Central memory CD8-positive, alpha-beta T cell (primary cell): ENCODE results near the gene LKAAEAR1.
A peak's percentile ranks its signal among the peaks of the same experiment; 100 is the strongest.

Experiments
- ATAC-seq: fragments of 150-1000 bp; cut with Tn5 transposase; replicated peaks from 2 replicates; pipeline ENCODE4 v1.10.0; 2022; ENCODE audit warnings: mild to moderate bottlenecking, moderate FRiP score, moderate number of reproducible peaks; ENCODE audit not compliant: poor library complexity, severe bottlenecking; ENCODE audit errors: extremely low read depth
- DNase-seq, 2 donors: peaks; one replicate each; pipeline ENCODE4 v3.0.0; 2021; ENCODE audit warnings: low spot score in 2 of 2
- H3K27ac Mint-ChIP-seq: one replicate; pipeline ENCODE4 v1.8.0; 2022; ENCODE audit warnings: low read depth, mild to moderate bottlenecking, moderate library complexity, mixed read lengths
- H3K27me3 Mint-ChIP-seq: one replicate; pipeline ENCODE4 v1.8.0; 2022; ENCODE audit warnings: mixed read lengths
- H3K36me3 Mint-ChIP-seq: one replicate; pipeline ENCODE4 v1.8.0; 2022; ENCODE audit warnings: mild to moderate bottlenecking, moderate library complexity, mixed read lengths; ENCODE audit not compliant: insufficient read depth
- H3K4me1 Mint-ChIP-seq: one replicate; pipeline ENCODE4 v1.8.0; 2022; ENCODE audit warnings: mixed read lengths
- H3K4me3 Mint-ChIP-seq: one replicate; pipeline ENCODE4 v1.8.0; 2022; ENCODE audit warnings: mild to moderate bottlenecking, moderate library complexity, mixed read lengths
- H3K9me3 Mint-ChIP-seq: one replicate; pipeline ENCODE4 v1.8.0; 2022; ENCODE audit warnings: mixed read lengths

The LKAAEAR1 gene

DNA sequence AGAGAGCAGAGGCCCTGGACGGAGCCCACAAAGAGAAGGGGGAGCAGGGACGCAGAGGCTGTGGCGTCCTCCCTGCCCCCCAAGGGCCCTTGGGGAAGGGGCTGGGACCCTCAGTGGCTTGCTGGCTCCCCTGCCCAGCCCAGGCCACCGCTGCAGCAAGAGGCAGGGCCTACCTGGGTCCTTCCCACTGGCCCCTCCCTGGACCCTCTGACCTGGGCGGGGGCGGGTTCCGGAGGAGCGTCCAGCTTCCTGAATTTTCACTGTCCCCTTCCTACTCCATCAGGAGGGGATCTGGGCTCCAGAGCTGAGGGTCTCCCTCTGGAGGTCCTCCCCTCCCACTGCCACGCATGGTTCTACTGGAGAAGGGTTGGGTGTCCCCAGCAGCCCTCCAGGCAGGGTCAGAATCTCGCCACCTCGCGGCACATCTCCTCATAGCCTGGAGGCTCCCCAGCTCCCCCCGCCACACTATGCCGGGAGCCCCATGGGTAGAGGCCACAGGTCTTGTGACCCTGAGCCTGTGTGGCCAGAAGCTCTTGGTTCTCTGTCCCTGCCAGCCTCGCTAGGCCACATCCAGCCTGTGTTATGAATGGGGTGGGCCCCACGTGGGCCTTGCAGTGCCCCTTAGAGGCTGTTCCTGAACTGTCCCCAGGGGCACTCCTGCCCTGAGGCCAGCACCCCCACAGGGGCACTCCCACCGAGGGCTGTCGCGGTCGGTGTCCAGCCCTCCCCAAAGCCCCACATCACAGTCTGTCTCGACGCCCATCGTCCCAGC is 33.8 kb downstream of the LKAAEAR1 start:
- Mint-ChIP-seq H3K27ac (no peak overlapping the region), H3K4me1 (peaks cover 12% of the 10 kb centered on the region), H3K27me3 (peaks cover 34% of the 10 kb centered on the region)

DNA sequence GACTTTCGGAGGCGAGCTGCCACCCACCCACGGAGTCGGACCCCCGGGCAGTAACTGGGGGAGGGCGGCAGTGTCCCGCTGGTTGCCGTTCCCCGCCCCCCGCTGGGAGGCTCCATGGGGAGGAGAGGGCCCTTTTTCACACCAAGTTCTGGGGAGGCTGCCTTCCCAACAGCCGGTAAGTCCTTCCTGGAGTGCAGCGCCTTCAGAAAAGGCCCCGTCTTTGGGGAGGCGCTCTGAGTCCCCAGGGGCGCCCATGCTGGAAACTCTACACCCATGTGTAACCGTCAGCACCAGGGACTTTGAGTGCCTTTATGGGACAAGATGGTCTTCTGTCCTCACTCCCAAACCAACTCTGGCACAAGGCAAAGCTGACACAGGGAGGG is 34.3 kb downstream of the LKAAEAR1 start:
- Mint-ChIP-seq H3K27ac (no peak overlapping the region), H3K27me3 (peaks cover 34% of the 10 kb centered on the region), H3K4me3 (peak overlapping the region; percentile 20), H3K4me1 (peaks cover 11% of the 10 kb centered on the region), H3K9me3 (no peaks in the 10 kb centered on the region), H3K36me3 (peaks cover 5% of the 10 kb centered on the region)
- no peak for DNase-seq
- ATAC-seq = no peak

More for the DNA sequence above, 33.8 kb downstream of the LKAAEAR1 start:
- Mint-ChIP-seq H3K9me3 (no peaks in the 10 kb centered on the region), H3K36me3 (peaks cover 5% of the 10 kb centered on the region), H3K4me3 (peak overlapping the region; percentile 32)
- DNase-seq (no peak), ATAC-seq (no peak)

DNA sequence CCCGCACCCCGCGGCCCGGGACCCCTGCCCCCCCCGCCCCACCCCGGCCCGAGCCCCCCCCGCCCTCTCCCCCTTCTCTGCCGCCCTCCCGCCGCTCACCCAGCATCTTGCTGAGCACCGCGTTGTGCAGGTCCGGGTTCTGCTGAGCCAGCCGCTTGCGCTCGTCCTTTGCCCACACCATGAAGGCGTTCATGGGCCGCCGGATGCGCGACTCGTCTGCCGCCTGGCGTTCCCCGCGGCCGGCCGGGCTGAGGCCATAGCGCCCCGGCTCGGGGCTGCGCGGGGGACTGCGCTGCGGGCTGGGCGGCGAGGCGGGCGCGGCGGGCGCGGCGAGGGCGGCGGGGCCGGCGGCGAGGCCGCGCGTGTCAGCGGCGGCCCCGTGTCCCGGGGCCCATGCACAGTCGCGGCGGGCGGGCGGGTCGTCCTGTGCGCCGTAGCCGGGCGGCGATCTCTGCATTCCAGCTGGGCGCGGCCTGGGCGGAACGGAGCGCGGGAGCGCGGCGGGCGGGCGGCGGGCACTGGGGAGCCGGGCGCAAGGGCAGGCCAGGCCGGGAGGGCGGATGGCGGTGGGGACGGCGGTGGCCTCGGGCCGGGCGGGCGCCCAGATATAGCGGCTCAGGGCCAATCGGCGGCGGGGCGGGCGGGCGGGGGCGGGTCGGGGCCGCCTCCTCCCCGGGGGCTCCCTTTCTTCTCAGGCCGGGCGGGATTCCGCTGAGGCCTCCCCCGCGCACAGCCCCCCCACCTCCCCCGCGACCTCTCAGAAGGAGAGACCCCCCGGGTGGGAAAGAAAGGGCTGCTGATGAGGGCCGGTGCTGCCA is 34.9 kb downstream of the LKAAEAR1 start, which contains the start of gene SOX18:
SOX18 (minus strand) TSS at position 580 of the 818 bp plus-strand sequence; CDS start at position 457, 123 bp downstream.
- H3K9me3 Mint-ChIP-seq = no peaks in the 10 kb centered on the region
- H3K36me3 Mint-ChIP-seq = peaks cover 5% of the 10 kb centered on the region
- ATAC-seq (peak; percentile 46), DNase-seq (no peak)
- H3K27ac Mint-ChIP-seq = no peak within 1 kb of the TSS
- peak within 1 kb of the TSS; percentile 57 for H3K4me3 Mint-ChIP-seq
- peaks cover 34% of the 10 kb centered on the region for H3K27me3 Mint-ChIP-seq
- H3K4me1 Mint-ChIP-seq = peaks cover 11% of the 10 kb centered on the region

DNA sequence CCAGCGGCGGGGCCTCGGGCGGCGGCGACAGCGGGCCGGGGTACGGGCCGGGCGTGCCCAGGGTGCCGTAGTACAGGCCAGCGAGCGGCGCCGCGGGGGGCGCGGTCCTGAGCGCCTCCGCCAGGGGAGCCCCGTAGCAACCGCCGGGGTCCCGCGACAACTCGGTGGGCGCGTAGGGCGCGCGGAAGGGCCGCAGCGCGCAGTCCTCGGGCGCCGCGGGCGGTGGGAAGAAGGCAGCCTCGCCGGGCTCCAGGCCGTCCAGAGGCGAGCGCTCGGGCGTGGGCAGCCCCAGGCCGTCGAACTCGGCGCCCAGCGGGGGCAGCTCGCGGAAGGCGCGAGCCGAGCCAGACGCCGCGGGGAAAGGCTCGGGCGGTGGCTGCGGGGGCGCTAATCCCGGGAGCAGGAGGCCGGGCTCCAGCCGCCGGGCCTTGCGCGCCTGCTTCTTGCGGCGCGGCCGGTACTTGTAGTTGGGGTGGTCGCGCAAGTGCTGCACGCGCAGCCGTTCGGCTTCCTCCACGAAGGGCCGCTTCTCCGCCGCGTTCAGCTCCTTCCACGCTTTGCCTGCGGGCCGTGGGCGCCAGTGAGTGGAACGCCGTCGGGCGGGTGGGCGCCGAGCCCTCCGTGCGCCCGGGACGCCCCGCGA is 35.7 kb downstream of the LKAAEAR1 start:
- Mint-ChIP-seq H3K27ac (no peak overlapping the region), H3K9me3 (no peaks in the 10 kb centered on the region), H3K36me3 (peaks cover 6% of the 10 kb centered on the region), H3K4me1 (peaks cover 11% of the 10 kb centered on the region), H3K4me3 (peak overlapping the region; percentile 57), H3K27me3 (peaks cover 29% of the 10 kb centered on the region)
- DNase-seq = no peak
- no peak for ATAC-seq

DNA sequence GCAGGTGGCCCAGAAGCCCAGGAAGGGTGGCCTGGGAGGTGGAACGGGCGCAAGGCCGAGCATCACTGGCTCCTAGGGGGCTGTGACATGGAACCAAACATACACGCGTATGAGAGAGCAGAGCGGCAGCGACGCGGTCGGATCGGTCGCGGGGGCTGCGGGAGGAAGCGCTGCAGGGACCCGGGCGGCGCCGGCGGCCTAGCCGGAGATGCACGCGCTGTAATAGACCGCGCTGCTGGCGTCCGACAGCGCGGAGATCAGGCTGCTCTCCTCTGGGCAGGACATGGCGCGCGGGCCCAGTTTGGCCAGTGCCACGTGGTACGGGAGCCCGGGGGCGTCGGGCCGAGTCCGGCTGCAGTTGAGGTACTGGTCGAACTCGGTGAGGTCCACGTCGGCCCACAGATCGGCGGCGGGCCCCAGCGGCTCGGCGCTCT is 36.2 kb downstream of the LKAAEAR1 start:
- DNase-seq = no peak
- H3K4me3 Mint-ChIP-seq = no peak overlapping the region
- no peak for ATAC-seq

DNA sequence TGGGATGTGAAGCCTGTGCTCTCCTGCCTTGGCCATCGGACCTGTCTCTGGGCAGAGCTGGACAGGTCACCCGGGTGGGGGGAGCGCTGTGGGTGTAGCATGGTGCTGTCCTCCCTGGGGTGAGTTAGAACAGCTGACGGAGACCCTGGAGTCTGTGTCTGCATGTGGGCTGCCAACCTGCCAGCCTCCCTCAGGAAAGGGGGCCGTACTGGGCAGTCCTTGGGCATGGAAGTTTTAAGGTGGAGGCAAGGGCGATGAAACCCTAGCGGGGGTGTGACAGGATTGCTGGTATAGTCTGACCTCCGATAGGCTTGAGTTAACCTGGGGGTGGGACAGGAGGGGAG is 37.2 kb downstream of the LKAAEAR1 start:
- peaks cover 15% of the 10 kb centered on the region for H3K4me1 Mint-ChIP-seq
- ATAC-seq (no peak), DNase-seq (no peak)
- peaks cover 8% of the 10 kb centered on the region for H3K36me3 Mint-ChIP-seq
- no peaks in the 10 kb centered on the region for H3K9me3 Mint-ChIP-seq
- H3K4me3 Mint-ChIP-seq = peak overlapping the region; percentile 16
- H3K27ac Mint-ChIP-seq = peak overlapping the region; percentile 77
- peaks cover 20% of the 10 kb centered on the region for H3K27me3 Mint-ChIP-seq

More for the DNA sequence above, 36.2 kb downstream of the LKAAEAR1 start:
- Mint-ChIP-seq H3K36me3 (peaks cover 6% of the 10 kb centered on the region), H3K4me1 (peaks cover 11% of the 10 kb centered on the region), H3K27ac (no peak overlapping the region), H3K9me3 (no peaks in the 10 kb centered on the region), H3K27me3 (peaks cover 24% of the 10 kb centered on the region)

DNA sequence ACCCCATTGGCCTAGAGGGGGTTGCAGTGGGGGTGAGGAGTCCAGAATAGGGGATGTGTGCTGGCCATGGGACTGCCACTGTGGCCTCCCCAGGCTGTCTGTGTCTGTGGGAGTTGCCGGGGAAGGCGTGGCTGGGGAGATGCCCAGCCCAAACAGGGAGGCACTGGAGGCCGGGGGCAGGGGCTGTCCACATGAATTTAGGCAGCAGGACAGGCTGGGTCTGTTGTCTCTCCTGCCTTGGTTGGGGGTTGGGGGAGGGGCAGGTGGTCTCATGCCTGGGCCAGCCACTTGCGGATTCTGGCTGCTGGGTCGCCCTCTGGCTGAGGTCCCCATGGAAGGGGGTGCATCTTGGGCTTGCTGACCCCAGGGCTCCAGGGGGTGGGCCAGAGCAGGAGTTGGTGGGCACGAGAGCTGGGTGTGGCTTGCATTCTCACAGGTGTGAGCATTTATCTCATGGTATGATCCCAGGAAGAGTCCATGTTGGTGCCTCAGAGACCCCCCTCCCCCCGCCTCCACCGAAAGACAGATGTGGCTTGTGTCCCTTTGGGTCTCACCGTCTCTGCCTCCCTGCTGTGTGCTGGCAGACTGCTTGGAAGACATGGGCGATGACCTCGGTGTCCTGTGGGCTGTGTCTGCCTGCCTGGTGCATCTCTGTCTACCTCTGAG is 38.7 kb downstream of the LKAAEAR1 start:
- Mint-ChIP-seq H3K4me1 (peaks cover 16% of the 10 kb centered on the region), H3K9me3 (no peaks in the 10 kb centered on the region), H3K27ac (no peak overlapping the region), H3K36me3 (peaks cover 11% of the 10 kb centered on the region), H3K27me3 (peaks cover 20% of the 10 kb centered on the region), H3K4me3 (no peak overlapping the region)
- no peak for ATAC-seq
- no peak for DNase-seq

DNA sequence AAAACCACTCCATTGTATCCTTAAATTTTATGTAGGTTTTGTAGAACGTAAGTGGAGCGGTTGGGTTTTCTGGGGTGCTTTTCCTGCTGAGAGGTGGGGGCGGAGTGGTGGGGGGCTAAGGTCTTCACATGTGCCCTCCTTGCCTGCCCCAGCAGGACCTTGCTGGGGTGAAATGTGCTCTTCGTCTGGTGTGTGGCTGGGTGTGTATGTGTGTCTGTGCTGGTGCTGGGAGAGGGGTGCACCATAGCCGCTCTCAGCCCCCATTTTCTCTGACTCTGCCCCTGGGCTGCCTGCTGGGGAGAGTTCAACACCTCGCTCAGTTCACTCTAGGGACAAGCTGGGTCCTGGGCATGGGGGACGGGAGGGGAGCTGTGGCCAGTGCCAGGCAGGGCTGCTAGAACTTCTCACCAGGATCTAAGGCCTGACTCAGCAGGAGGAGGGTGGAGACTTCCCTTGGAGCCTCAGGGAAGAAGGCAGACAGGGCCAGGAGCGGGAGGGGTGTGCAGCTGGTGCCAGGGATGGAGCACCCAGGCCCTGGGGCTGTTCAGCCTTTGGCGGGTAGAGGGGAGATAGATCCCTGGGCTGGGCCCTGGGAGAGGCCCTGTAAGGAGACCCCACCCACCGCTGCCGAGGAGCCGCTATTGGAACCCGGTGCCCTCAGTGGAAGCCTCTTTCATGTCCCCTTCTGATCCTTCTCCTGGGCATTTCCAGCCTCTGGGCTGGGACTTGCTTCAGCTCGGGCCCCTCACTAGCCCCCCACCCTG is 39.5 kb downstream of the LKAAEAR1 start:
- Mint-ChIP-seq H3K27me3 (peaks cover 20% of the 10 kb centered on the region), H3K27ac (no peak overlapping the region), H3K36me3 (peaks cover 12% of the 10 kb centered on the region), H3K4me3 (no peak overlapping the region), H3K4me1 (peaks cover 23% of the 10 kb centered on the region), H3K9me3 (no peaks in the 10 kb centered on the region)
- DNase-seq (no peak), ATAC-seq (no peak)

DNA sequence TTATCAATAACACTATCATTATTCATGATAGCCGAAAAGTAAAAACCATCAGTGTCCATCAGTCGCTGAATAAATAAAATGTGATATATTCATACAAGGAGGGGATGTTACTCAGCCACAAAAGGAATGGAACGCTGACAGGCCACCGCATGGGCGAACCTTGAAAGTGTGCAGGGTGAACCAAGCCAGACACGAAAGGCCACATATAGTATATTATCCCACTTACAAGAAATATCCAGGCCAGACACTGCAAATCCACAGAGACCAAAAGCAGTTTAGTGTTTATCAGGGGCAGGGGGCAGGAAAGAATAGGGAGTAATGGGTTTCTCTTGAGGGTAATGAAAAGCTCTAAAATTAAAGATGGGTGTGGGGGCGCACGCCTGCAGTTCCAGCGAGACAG is 40.4 kb downstream of the LKAAEAR1 start:
- ATAC-seq (no peak), DNase-seq (no peak)
- H3K4me1 Mint-ChIP-seq = peaks cover 27% of the 10 kb centered on the region
- H3K27ac Mint-ChIP-seq = peak overlapping the region; percentile 62
- H3K4me3 Mint-ChIP-seq = peak overlapping the region; percentile 58
- H3K9me3 Mint-ChIP-seq = no peaks in the 10 kb centered on the region
- H3K27me3 Mint-ChIP-seq = peaks cover 20% of the 10 kb centered on the region
- peaks cover 12% of the 10 kb centered on the region for H3K36me3 Mint-ChIP-seq

DNA sequence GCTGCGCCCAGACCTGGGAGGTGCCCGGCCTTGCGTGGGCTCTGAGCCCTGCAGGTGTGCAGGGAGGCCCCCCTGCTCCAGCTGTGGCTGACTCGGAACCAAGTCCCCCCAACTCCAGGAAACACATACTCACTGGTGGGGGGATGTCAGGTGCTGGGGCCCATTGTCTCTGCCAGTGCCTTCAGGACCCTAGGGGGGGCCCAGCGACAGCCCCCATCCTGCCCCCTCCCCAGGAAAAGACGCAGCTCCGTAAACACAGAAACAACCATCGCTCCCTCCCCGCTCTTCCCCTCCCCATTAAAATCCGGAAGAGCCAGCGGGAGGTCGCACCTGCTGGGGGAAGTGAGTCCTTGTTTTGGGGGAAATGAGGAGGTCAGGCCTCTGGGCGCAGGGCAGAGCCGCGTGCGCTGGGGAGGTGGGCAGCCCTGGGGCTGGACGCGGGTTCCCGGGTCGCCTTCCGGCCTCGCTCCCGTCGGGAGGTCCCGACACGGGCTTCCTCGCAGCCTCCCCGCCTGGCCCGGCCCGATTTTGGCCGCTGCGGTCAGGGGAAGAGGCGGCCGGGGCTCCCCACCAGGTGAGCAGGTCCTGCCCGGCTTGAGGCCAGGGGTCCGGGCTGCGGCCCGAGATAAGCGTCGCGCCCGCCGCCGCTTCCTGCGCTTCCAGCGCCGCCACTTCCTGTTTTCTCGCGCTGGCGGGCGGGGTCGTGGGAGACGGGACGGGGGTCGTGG is 42.0 kb downstream of the LKAAEAR1 start:
- Mint-ChIP-seq H3K27ac (peak overlapping the region; percentile 19), H3K9me3 (no peaks in the 10 kb centered on the region), H3K27me3 (peaks cover 17% of the 10 kb centered on the region), H3K4me1 (peaks cover 32% of the 10 kb centered on the region), H3K4me3 (peak overlapping the region; percentile 73), H3K36me3 (peaks cover 12% of the 10 kb centered on the region)
- DNase-seq (no peak), ATAC-seq (no peak)

DNA sequence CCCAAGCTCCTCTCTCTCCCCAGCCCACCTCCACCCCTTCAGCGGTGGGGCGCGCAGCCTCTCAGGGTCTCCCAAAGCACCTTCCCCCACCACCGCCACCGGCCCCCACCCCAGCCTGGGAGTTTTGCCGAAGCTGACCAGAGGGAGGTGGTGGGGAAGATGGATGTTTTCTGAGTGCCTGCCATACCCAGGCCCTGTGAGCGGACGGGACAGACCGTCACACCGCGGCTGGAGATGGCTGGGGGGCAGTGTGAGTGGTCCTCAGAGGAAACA is 42.5 kb downstream of the LKAAEAR1 start:
- peaks cover 37% of the 10 kb centered on the region for H3K4me1 Mint-ChIP-seq

More for the DNA sequence above, 42.5 kb downstream of the LKAAEAR1 start:
- peaks cover 12% of the 10 kb centered on the region for H3K27me3 Mint-ChIP-seq
- no peaks in the 10 kb centered on the region for H3K9me3 Mint-ChIP-seq
- peak overlapping the region; percentile 19 for H3K27ac Mint-ChIP-seq
- ATAC-seq (no peak), DNase-seq (no peak)
- peaks cover 12% of the 10 kb centered on the region for H3K36me3 Mint-ChIP-seq
- peak overlapping the region; percentile 73 for H3K4me3 Mint-ChIP-seq
